ENCODE measurements around the gene PIM3.

GRCh38 chr22:49975543-49976389 lies 15.2 kb downstream of the PIM3 start:
- no peak for TF ChIP-seq CTCF (IDR thresholded peaks at IDR 0.05)
- TF ChIP-seq POLR2A (IDR thresholded peaks at IDR 0.05) = no peak
